OCI-LY3 (cell line): Measurements from ENCODE around the gene MED16.

Experiments
- EZH2phosphoT487 ChIP-seq: fragments of 200-600 bp; shearing (Covaris generic); IDR thresholded peaks from 2 replicates; pipeline ENCODE4 v1.6.1; 2018; ENCODE audit warnings: antibody characterized with exemption, mixed run types, low read depth
- TF ChIP-seq, protein P1 (sequence below): fragments of 200-600, 300-600 bp; sonication (generic); IDR thresholded peaks from 2 replicates; pipeline ENCODE4 v1.5.1; 2014; ENCODE audit warnings: antibody characterized with exemption, low read length, low read depth

DNA sequence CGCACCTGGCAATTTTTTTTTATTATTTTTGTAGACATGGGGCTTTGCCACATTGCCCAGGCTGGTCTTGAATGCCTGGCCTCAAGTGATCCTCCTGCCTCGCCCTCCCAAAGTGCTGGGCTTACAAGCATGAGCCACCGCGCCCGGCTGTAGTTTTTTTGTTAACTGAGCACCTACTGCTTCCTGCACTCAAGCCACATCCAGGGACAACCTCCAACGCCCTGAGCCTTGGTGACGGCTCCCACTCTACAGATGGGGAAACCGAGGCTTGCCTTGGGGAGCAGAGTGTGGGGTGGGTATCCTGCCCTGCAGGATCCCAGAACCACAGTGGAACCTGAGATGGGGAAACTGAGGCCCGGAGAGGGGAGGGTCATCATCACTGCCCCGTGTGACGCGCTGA, 37.8 kb downstream of the MED16 start:
- TF ChIP-seq, protein P1, sequence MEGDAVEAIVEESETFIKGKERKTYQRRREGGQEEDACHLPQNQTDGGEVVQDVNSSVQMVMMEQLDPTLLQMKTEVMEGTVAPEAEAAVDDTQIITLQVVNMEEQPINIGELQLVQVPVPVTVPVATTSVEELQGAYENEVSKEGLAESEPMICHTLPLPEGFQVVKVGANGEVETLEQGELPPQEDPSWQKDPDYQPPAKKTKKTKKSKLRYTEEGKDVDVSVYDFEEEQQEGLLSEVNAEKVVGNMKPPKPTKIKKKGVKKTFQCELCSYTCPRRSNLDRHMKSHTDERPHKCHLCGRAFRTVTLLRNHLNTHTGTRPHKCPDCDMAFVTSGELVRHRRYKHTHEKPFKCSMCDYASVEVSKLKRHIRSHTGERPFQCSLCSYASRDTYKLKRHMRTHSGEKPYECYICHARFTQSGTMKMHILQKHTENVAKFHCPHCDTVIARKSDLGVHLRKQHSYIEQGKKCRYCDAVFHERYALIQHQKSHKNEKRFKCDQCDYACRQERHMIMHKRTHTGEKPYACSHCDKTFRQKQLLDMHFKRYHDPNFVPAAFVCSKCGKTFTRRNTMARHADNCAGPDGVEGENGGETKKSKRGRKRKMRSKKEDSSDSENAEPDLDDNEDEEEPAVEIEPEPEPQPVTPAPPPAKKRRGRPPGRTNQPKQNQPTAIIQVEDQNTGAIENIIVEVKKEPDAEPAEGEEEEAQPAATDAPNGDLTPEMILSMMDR: no peak
- TF ChIP-seq EZH2phosphoT487: no peak
